Islet of Langerhans (tissue), 1 donor: ENCODE data around the gene RNF26.
"Not testable (repeated sequence)": the region's sequence is repeated elsewhere in the genome, so short reads cannot be mapped to it uniquely, and the experiment has no call there.

Experiments
- FAIRE-seq: peaks from one replicate; lab custom pipeline; 2011; peaks lifted over from hg19 to GRCh38; lab: Jason Lieb, UNC

The RNF26 gene

DNA sequence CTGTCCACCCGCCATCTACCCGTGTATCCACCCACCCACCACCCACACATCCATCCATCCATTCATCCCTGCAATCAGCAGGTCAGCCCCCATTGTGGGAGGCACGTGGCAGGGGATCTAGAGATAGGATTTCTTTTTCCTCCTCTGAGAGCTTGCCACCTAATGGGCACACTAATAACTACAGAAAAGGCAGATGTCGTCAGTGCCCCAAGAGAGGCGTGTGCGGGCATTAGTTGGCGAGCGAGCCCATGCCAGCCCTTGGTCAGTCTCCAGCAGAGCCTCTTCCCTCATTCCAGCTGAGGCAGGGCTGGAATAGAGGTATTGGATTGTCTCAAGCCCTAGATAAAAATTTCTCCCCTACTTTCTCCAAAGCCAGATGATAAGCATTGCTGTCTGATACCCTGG lies 37.5 kb downstream of the RNF26 start:
- FAIRE-seq, result no peak

GRCh38 chr11:119372260-119373058 lies 38.1 kb downstream of the RNF26 start:
- FAIRE-seq, result no peak

DNA sequence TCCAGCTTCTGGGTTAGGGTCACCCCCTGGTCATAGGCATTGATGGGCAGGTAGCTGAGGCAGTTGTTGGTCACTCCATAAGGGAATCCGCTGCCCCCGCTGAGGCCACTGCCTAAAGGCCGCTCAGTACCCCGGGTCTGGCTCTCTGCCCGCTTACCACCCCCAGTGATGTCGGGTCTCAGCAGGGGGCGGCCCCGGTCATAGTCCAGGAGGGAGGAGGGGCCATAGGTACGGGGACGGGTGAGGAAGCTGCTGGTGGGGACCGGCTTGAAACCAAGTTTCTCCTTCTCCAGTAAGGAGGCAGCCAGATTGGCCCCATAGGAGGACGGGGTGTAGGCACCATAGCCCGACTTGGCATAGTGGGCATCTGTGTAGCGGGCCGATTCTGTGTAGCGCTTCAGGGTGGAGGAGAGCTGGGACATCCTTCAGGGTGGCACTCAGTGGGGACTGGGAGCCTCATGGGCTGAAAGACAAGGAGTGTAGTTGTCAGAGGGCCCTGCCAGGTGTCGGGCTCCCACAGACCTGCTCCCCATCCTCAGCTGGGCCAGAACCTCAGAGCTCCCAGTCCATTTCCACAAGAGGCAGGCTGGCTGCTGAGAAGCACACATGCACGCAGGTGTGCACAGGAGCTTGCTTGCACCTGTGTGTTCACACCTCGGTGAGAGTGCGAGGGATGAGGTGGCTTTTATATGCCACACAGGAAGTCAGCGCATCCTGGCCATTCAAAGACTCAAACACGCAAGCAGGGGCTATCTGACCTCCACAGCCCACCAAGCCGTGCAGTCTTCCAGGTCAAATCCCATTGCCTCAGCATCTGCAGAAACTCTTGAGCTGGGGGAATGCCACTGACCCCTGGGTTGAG lies 39.0 kb downstream of the RNF26 start:
- no peak for FAIRE-seq

DNA sequence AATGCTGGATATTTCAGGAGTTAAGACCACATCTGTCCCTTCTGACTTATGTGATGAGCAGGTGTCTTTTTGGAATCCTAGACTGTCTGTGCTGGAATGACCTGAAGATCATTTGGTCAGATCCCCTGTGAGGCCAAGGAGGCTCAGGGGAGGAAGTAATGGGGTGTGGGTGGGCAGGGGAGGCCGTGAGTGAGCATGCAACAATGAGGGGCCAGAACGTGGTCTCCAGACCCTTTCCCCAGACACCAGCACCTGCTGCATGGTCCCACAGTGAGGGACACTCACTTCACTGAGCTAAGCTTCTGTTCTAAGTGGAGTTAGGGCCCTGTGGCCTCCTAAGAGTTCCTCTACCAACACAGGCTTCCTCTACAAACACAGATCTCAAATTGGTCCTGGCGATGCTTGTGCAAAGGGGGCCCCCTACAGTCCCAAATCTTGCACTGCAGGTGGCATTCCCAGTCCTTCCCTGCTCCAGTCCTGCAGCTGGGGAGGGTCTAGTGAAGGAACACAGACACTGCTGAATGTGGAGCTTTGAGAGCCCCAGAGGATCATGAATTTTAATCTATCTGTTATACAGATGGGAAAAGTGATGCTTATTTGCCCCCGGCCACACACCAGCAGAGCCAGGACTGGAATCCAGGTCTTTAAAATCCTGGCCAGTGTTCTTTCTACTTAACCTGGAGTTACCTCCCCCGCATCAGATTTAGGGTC lies 39.7 kb downstream of the RNF26 start:
- FAIRE-seq, result no peak

GRCh38 chr11:119374632-119375336 lies 40.5 kb downstream of the RNF26 start:
- no peak for FAIRE-seq

DNA sequence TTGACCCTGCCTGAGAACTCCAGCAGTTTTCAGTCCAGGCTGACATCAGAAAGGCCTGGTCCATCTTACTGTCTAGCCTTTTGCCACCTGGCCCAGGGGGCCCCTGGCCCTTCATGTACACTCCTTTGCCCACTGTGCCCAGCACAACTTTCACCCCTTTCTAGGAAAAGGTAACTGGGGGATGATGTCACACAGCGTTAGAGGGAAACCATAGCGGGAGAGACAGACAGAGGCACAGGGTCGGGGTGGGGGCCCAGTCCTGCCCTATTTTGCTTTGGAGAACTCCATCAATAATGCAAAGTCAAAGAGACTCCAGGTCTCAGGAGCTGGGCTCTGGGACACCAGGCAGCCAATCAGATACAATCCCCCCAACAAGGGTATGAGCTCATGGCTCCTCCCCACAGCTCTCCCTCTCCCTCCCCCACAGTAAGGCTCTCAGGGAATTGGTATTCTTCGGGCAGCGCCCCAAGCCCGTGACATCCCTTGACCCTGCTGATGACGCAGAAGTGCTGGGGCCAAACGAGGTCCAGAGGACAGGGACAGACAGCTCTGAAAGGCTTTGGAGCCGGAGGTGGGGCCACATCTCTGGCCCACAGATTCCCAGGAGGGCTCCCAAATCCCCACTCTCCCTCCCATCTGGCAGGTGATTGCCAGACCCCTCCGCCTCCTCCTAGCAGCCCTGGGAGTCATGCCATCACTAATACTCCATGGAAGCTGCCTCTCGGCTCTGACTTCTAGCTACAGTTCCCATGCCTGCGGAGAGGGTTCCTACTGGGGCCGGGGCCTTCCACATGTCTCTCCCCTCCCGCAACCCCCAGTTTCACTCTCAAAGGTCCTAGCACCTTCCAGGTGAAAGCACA lies 41.2 kb downstream of the RNF26 start:
- FAIRE-seq, result no peak

- FAIRE-seq, result no peak
Measured at GRCh38 chr11:119376197-119376847, 42.0 kb downstream of the RNF26 start.

DNA sequence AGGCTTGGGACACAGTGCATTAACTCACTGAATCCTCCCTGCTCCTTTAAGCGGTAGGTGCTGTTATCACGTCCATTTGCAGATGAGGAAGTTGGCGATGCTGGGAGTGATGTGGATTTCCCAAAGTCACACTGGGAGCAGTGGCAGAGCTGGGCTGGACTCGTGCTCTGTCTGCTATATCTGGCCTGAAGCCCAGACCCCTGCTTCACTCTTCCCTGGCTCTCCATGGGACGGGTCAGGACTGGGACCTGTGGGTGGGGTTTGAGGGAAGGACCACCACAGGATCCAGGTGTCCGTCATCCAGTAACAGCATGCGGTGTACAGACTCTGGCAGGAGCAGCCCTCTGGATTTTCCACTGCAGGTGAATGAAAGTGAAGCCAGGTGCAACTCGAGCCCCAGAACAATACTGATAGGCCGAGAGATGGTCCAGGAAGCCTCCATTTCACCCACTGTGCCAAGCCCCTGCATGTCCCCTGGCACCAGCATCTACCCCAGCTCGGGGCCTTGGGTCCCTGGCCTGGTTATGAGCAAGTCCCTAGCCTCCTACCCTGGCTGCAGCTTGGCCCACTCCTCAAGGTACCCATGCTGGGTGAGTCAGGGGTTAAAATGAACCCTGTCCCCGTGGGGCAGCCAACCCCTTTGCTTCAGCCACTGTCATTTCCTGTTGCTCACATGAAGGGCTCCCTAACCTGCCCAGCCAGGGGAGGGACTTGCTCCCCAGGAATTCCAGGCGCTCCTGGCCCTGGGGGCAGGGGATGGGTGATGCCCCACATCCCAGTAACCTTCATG lies 43.0 kb downstream of the RNF26 start:
- no peak for FAIRE-seq

DNA sequence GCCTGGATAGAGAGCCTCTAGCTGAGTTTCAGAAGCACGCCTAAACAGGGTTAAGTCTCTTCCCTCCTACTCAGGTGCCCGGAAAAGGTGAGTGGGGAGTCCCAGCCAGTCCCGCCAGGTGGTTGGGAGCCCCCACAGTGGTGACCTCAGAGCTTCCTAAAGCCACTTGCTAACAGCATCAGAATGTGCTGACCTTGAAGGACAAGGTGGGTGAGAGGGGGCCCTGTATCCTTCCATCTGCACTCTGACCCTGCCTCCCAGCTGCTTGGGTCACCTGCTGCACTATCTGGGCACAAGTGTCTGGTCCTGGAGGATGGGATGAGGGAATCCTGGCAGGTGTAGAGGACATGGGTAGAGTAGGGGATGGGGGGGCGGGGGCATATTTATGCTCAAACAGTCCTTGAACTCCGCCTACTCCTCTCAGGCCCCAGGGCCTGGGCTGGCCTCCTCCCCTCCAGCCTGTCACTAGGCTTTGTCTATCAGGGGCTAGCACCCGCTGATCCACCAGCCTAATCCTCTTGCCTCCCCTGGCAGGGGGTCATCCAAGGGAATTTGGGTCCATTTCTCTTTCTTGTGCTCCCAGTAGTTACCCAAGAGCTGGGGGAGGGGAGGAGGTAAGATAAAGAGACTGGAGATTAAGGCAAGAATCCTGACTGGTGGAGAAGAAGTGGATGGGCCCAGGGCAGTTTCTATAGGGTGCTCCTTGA lies 43.8 kb downstream of the RNF26 start:
- FAIRE-seq, result no peak

DNA sequence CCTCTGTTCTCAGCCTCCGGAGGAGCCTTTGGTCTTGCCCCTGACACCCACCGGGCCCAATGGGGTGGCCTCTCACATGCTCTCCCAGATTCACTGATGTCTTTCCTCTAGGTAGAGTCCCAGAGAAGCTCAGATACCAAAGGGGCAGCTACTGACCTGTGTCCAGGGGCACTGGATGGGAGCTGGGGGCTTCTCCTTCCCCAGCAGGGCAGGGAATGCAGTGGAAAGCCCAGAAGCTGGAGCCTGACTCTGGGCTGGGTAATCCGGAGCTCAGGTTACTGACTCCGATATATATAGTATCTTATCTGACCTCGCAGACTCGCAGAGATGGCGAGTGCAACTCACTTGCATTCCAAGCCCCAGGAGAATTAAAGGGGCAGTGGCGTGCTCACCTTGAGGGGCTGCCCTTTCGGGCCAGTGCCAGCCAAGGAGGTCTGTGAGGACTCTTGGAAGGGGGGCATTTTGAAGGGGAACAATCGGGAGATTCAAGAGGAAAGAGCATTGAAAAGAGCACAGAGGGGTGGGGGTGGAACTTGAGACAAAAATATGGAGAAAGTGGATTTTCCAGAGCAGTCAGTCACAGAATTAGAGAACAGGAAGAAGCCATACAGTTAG lies 44.6 kb downstream of the RNF26 start:
- FAIRE-seq, result no peak

GRCh38 chr11:119380160-119380826 lies 46.0 kb downstream of the RNF26 start:
- FAIRE-seq, result no peak

- FAIRE-seq, result no peak
Measured at GRCh38 chr11:119380827-119381180, 46.5 kb downstream of the RNF26 start.

GRCh38 chr11:119381181-119381988 lies 47.1 kb downstream of the RNF26 start, which contains the start of gene USP2:
USP2 (minus strand) TSS chr11:119381690; CDS start chr11:119373480, 8,210 bp downstream.
- FAIRE-seq, result no peak

DNA sequence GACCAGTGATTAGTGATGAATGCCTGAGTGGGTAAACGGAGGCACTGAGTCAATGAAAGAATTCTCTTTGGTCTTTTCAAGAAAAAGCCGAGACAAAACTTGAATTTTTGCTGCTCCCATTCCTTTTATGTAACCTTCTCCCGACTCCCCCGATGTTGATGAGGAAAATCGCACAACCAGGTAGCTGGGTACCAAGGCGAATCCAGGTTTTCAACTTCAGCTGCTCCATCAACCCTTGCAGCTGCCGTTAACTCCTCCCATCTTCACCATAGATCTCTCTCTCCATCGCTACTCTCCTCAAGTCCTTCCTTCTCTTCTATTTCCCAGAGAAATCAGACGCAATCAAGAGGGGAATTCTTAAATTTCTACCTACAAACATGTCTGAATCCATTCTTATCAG lies 47.8 kb downstream of the RNF26 start:
- FAIRE-seq, result no peak

GRCh38 chr11:119382513-119382912 lies 48.2 kb downstream of the RNF26 start:
- not testable (repeated sequence) for FAIRE-seq

GRCh38 chr11:119384332-119384731 lies 50.0 kb downstream of the RNF26 start:
- FAIRE-seq, result no peak
